ENCODE data around the gene MARK3. TPM values are rescaled to one million over a fixed set of nuclear protein-coding genes. Genes with fewer than 3 reads are reported as not detected.
A peak's percentile ranks its signal among the peaks of the same experiment; 100 is the strongest.

MARK3 gene
- total and polyA plus RNA-seq, 2 of the 13 experiments (the other 11 are each of a cell fraction or from before 2014, with no cell fraction given), result 47.7 to 56.6 TPM

- TF ChIP-seq PPARG (CRISPR knock-in tag; conservative IDR thresholded peaks at IDR 0.05) (no peak), RELA (CRISPR knock-in tag; IDR thresholded peaks at IDR 0.05) (no peak), CREBL2 (CRISPR knock-in tag; IDR thresholded peaks at IDR 0.05; ENCODE audit: borderline replicate concordance) (no peak), ZNF30 (CRISPR knock-in tag; IDR thresholded peaks at IDR 0.05) (no peak), KLF16 (CRISPR knock-in tag; IDR thresholded peaks at IDR 0.05) (0 out of 4 replicates have a peak, but pooled peaks of 1 of the 2 experiments have one; percentile 27), DPF2 (CRISPR knock-in tag; IDR thresholded peaks at IDR 0.05; ENCODE audit: borderline replicate concordance, low read depth) (no peak), ZNF318 (CRISPR knock-in tag; IDR thresholded peaks at IDR 0.05) (no peak), ZNF546 (CRISPR knock-in tag; conservative IDR thresholded peaks at IDR 0.05) (peak; percentile 64; the same call in 1 of the 2 replicates), ZNF552 (CRISPR knock-in tag; IDR thresholded peaks at IDR 0.05; ENCODE audit: borderline replicate concordance) (no peak), ZMYM4 (CRISPR knock-in tag; IDR thresholded peaks at IDR 0.05) (peak; percentile 62; the same call in 1 of the 2 replicates), FOXK1 (CRISPR knock-in tag; IDR thresholded peaks at IDR 0.05; ENCODE audit: borderline replicate concordance, low read depth) (peak; percentile 70; the same call in 1 of the 2 replicates), ZBTB20 (CRISPR knock-in tag; IDR thresholded peaks at IDR 0.05; ENCODE audit: borderline replicate concordance, low read depth) (no peak), ATF3 (CRISPR knock-in tag; IDR thresholded peaks at IDR 0.05) (no peak), ZEB1 (IDR thresholded peaks at IDR 0.05; ENCODE audit: insufficient replicate concordance, low read depth) (no peak), AGO2 (optimal IDR thresholded peaks at IDR 0.05; ENCODE audit: low read depth, low read length) (peak; percentile 86), LBX2 (CRISPR knock-in tag; IDR thresholded peaks at IDR 0.05; ENCODE audit: borderline replicate concordance) (no peak), ZNF496 (CRISPR knock-in tag; IDR thresholded peaks at IDR 0.05; ENCODE audit: insufficient replicate concordance) (no peak), SALL1 (CRISPR knock-in tag; IDR thresholded peaks at IDR 0.05) (peak; percentile 64), NFKB2 (CRISPR knock-in tag; IDR thresholded peaks at IDR 0.05; ENCODE audit: borderline replicate concordance) (no peak)
Observed at GRCh38 chr14:103385152-103385928, at the start of gene MARK3 (continued).
